ENCODE data around the gene CDC6. TPM values are rescaled to one million over a fixed set of nuclear protein-coding genes. Genes with fewer than 3 reads are reported as not detected.
A peak's percentile ranks its signal among the peaks of the same experiment; 100 is the strongest.

Gene CDC6
- total RNA-seq, 4 donors from 2014 or later = 0.54 to 2.2 (median 1.2) TPM; not detected in 1

GRCh38 chr17:40244255-40244654 is 43.4 kb upstream of the CDC6 start:
- Histone ChIP-seq H3K36me3 (no peaks in the 10 kb centered on the region), H3K4me1 (peaks cover 0 to 58% (median 11%) of the 10 kb centered on the region in 3 donors), H3K9me3 (no peaks in the 10 kb centered on the region), H3K27ac (no peak overlapping the region), H3K4me3 (no peak overlapping the region), H3K27me3 (no peaks in the 10 kb centered on the region)
- no peak for TF ChIP-seq POLR2AphosphoS5 (IDR thresholded peaks at IDR 0.05)
- no peak for TF ChIP-seq POLR2A (IDR thresholded peaks at IDR 0.05)
- TF ChIP-seq, protein P1, sequence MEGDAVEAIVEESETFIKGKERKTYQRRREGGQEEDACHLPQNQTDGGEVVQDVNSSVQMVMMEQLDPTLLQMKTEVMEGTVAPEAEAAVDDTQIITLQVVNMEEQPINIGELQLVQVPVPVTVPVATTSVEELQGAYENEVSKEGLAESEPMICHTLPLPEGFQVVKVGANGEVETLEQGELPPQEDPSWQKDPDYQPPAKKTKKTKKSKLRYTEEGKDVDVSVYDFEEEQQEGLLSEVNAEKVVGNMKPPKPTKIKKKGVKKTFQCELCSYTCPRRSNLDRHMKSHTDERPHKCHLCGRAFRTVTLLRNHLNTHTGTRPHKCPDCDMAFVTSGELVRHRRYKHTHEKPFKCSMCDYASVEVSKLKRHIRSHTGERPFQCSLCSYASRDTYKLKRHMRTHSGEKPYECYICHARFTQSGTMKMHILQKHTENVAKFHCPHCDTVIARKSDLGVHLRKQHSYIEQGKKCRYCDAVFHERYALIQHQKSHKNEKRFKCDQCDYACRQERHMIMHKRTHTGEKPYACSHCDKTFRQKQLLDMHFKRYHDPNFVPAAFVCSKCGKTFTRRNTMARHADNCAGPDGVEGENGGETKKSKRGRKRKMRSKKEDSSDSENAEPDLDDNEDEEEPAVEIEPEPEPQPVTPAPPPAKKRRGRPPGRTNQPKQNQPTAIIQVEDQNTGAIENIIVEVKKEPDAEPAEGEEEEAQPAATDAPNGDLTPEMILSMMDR (IDR thresholded peaks at IDR 0.05) = no peak
- TF ChIP-seq EP300 (IDR thresholded peaks at IDR 0.05) = no peak
- 79 to 100% methylated on average over 3 to 4 of the region's 4 CpGs for WGBS, 2 donors (ENCODE audit: low coverage in 1 of 2)
- no peak for ATAC-seq

DNA sequence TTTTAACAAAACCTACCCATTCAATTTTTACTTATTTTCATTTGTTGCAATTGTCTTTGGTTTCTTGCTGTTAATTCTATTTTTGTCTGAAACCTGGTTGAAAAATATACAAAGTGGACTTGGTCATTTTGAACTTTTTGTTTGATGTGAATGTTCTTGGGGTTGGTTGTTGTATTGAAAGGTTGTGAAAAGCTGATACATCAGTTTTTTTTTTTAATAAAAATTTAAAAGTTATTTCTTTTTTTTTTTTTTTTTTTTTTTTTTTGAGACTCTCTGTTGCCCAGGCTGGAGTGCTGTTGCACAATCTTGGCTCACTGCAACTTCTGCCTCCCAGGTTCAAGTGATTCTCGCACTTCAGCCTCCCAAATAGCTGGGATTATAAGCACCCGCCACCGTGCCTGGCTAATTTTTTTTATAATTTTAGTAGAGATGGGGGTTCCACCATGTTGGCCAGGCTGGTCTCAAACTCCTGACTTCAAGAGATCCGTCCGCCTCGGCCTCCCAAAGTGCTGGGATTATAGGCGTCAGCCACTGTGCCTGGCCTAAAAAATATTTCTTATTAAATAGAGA is 39.7 kb upstream of the CDC6 start:
- TF ChIP-seq POLR2AphosphoS5 (IDR thresholded peaks at IDR 0.05) = no peak
- TF ChIP-seq EP300 (IDR thresholded peaks at IDR 0.05) = no peak
- TF ChIP-seq, protein P1 (IDR thresholded peaks at IDR 0.05) = no peak
- no peak for TF ChIP-seq POLR2A (IDR thresholded peaks at IDR 0.05)
- Histone ChIP-seq H3K36me3 (no peaks in the 10 kb centered on the region), H3K4me1 (peaks cover 0 to 58% (median 17%) of the 10 kb centered on the region in 3 donors), H3K9me3 (no peaks in the 10 kb centered on the region), H3K27ac (no peak overlapping the region), H3K4me3 (no peak overlapping the region), H3K27me3 (no peaks in the 10 kb centered on the region)
- ATAC-seq = no peak
- WGBS, 2 donors (ENCODE audit: low coverage in 1 of 2) = 70 to 83% methylated on average over 1 to 5 of the region's 7 CpGs

GRCh38 chr17:40248507-40248906 is 39.2 kb upstream of the CDC6 start:
- 92% methylated on average over 1 of the region's 1 CpG; no CpG with 5 or more reads in 1 of the 2 donors for WGBS, 2 donors (ENCODE audit: low coverage in 1 of 2)
- no peak for ATAC-seq
- Histone ChIP-seq H3K36me3 (no peaks in the 10 kb centered on the region), H3K4me1 (peaks cover 0 to 53% (median 17%) of the 10 kb centered on the region in 3 donors), H3K9me3 (no peaks in the 10 kb centered on the region), H3K4me3 (no peak overlapping the region), H3K27ac (no peak overlapping the region), H3K27me3 (no peaks in the 10 kb centered on the region)
- TF ChIP-seq, protein P1 (IDR thresholded peaks at IDR 0.05) = no peak
- TF ChIP-seq EP300 (IDR thresholded peaks at IDR 0.05) = no peak

DNA sequence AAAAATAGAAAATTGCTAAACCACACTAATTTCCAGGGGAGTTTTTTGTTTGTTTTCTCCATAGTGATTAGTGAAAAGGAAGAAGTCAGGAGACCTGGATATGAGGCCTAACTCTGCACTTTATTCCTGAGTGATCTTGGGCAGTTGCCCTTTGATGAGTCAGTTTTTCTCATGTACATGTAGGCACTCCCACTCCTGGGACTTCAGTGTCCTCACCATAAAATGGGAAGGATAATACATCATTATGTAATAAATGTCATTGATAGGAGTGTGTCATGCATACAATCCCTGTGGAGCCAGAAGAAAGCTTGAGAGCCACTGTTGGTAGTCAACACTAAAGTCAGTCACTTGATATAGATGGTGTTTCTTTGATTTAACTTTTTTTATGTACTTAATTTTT is 36.1 kb upstream of the CDC6 start:
- ATAC-seq = peak; percentile 75
- Histone ChIP-seq H3K27ac (peak overlapping the region in 2 of 4 donors; percentile 2 to 19), H3K9me3 (no peaks in the 10 kb centered on the region), H3K36me3 (peaks cover 0 to 4% of the 10 kb centered on the region in 2 donors), H3K27me3 (no peaks in the 10 kb centered on the region), H3K4me1 (peaks cover 0 to 34% (median 12%) of the 10 kb centered on the region in 3 donors), H3K4me3 (no peak overlapping the region)
- TF ChIP-seq POLR2AphosphoS5 (IDR thresholded peaks at IDR 0.05) (no peak), EP300 (IDR thresholded peaks at IDR 0.05) (no peak), POLR2A (IDR thresholded peaks at IDR 0.05) (no peak)
- TF ChIP-seq, protein P1 (IDR thresholded peaks at IDR 0.05) = no peak

- no peak overlapping the region for H3K27ac ChIP-seq
- H3K27me3 ChIP-seq = no peaks in the 10 kb centered on the region
- peaks cover 0 to 24% of the 10 kb centered on the region in 2 donors for H3K36me3 ChIP-seq
- ATAC-seq = no peak
- no peak overlapping the region for H3K4me3 ChIP-seq
- peaks cover 0 to 28% (median 12%) of the 10 kb centered on the region in 3 donors for H3K4me1 ChIP-seq
- 86 to 100% methylated on average over 1 to 3 of the region's 3 CpGs for WGBS, 2 donors (ENCODE audit: low coverage in 1 of 2)
- no peaks in the 10 kb centered on the region for H3K9me3 ChIP-seq
- TF ChIP-seq, protein P1 (IDR thresholded peaks at IDR 0.05) = no peak
- TF ChIP-seq EP300 (IDR thresholded peaks at IDR 0.05) (no peak), POLR2A (IDR thresholded peaks at IDR 0.05) (no peak), POLR2AphosphoS5 (IDR thresholded peaks at IDR 0.05) (no peak)
Observed at GRCh38 chr17:40253565-40253964, 34.1 kb upstream of the CDC6 start.

All from gastroesophageal sphincter (tissue), 4 donors.